ENCODE data around the gene AHI1.

Gene AHI1

DNA sequence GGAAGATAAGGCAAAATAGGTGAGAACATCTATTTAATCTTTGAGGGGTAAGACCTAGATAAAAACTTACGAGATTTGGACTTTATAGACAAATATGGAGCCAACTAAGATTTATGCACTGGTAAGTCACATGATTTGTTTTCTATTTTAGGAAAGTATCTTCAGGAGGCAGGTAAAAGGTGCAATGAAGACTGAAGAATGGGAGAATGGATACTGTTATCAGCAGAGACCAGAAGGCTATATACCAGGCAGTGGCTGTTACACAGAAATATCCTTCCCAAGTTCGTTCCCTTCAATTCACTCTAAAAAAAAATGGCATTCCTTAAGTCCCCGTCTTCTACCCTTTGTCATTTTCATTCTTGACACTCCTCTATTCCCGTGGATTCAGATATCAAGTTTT lies 192.7 kb downstream of the AHI1 start:
- DNase-seq (ENCODE audit: low read depth in 2 of 3, low spot score in 1 of 3), result no peak

DNA sequence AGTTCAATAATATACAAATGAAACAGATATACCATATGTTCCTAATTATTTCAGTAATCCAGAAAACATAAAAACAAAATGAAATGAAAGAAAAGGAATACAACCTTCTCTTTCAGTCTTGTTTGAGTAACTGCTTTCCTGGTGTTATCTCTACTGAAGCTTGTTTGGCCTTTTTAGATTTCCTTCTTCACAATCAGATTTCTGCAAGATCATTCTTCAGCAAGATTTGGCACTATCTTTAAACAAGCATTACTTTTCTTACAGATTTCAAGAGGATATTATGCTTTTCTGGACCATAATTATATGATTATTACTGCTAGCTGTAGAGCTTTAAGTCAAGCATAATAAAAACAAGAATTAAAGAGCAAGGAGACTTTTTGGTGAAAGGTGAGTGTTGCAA lies 196.2 kb downstream of the AHI1 start:
- no peak for DNase-seq (ENCODE audit: low read depth in 2 of 3, low spot score in 1 of 3)

GRCh38 chr6:135300576-135300975 lies 197.0 kb downstream of the AHI1 start:
- DNase-seq (ENCODE audit: low read depth in 2 of 3, low spot score in 1 of 3), result no peak

GRCh38 chr6:135299256-135299655 lies 198.3 kb downstream of the AHI1 start:
- DNase-seq (ENCODE audit: low read depth in 2 of 3, low spot score in 1 of 3), result no peak

DNA sequence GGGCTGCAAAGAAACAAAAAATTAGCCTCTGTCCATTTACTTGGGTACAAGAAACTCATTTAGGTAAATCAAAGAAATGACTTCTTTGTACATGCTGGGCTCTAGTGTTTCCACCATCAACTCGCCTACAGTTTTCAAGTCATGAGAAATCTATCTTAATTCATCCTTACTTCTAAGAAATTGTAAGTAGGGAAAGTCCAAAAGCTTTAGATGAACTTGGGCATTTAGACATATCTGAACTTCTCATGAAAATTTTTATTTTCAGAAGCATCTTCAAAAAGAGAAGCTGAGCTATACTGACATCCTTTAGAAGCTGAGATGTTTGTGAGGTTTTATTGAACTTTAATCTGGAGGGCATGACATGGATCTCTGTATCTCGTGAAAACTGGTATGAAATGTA lies 199.1 kb downstream of the AHI1 start:
- DNase-seq (ENCODE audit: low read depth in 2 of 3, low spot score in 1 of 3), result no peak

DNA sequence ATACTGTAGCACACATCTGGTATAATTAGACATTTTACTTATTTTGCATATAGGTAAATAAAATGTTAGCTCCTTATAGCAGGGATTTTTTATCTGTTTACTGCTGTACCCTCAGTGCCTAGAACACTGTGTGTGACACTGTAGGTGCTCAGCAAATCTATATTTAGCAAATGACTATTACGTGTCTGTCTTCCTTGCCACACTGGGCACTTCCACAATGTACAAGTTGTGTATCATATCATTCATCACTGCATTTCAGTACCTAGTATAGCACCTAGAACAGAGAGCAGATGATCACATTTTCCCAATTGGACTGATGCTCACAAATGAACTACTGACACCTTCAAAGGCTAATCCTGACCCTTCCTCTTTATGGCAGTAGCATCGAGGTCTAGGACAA lies 200.8 kb downstream of the AHI1 start:
- no peak for DNase-seq (ENCODE audit: low read depth in 2 of 3, low spot score in 1 of 3)

DNA sequence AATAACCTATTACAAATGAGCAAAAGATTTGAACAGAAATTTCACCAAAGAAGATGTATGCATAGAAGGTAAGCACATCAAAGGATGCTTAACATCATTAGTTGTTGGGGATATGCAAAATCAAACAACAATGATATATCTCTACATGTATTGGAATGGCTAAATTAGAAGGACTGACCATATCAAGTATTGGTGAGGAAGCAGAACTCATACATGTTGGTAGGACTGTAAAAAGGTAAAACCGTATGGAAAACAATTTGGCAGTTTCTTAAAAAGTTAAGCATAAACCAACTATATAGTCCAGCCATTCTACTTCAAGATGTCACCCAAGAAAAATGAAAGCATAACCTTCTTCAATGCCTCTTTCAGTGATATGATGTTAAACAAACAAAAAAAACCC lies 202.5 kb downstream of the AHI1 start:
- no peak for DNase-seq (ENCODE audit: low read depth in 2 of 3, low spot score in 1 of 3)

DNA sequence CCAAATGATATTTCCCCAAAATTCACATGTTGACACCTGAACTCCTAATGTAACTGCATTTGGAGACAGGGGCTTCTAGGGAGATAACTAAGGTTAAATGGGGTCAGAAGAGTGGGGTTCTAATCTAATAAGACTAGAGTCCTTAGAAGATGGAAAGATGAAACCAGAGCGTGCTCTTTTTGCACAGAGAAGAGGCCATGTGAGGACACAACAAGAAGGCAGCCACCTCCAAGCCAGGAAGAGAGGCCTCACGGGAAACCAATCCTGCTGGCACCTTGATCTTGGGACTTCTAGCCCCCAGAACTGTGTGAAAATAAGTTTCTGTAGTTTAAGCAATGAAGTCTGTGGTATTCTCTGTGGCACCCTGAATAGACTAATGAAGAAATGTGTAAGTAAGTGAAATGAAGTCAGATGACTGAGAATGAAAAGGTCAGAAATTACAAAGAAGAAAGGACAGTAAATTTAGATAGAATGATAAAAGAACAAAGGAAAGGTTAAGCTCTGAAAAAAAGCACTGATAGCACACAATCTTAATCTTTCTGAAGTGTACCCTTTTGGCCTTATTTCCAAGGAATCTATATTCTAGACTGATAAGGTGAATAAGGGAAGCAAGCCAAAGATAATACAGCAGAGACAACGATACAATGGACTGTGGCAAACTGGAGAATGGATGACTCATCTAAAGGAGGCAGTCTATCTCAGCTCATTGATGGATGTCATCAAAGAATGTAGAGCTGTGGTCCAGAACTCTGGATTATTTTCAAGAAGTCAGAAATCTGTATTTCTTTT lies 206.1 kb downstream of the AHI1 start:
- DNase-seq (ENCODE audit: low read depth in 2 of 3, low spot score in 1 of 3), result no peak

- no peak for DNase-seq (ENCODE audit: low read depth in 2 of 3, low spot score in 1 of 3)
Measured at GRCh38 chr6:135289816-135290215, 207.7 kb downstream of the AHI1 start.

GRCh38 chr6:135286962-135287538 lies 210.5 kb downstream of the AHI1 start:
- DNase-seq (ENCODE audit: low read depth in 2 of 3, low spot score in 1 of 3), result no peak

DNA sequence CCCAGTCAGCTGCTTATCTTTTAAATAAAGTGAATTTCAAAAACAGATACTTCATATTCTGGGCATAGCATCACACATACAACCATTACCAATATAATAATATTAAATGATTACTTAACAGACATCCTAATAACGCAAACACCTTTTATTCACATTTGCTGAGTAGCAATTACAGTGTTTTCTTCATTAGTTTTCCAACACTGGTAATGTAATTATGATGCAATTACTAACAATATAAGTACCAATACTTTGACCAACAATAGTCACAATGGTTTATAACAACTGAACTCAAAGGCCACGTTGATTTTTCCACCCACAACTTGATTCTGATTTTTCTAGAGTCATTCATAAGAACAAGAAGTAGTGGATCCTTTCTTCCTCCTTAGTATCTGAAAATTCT lies 212.4 kb downstream of the AHI1 start:
- no peak for DNase-seq (ENCODE audit: low read depth in 2 of 3, low spot score in 1 of 3)

DNA sequence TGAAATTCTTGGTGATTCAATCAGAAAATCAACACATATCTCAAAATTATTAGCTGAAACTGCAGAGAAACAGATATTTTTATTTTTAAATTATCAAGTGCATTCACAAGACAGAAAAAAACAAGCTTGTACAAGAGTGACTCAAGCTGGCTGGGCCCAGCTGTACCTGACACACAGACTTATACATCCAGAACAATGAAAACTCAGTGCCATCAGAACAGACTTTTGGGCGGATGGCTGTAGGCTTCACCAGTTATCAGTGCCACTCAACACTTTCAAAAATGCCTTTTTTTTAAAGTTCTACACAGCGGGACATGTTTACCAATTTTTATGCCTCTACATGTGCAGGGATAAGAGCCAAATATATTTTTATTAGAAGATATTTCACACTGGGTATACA lies 213.6 kb downstream of the AHI1 start:
- no peak for DNase-seq (ENCODE audit: low read depth in 2 of 3, low spot score in 1 of 3)

DNA sequence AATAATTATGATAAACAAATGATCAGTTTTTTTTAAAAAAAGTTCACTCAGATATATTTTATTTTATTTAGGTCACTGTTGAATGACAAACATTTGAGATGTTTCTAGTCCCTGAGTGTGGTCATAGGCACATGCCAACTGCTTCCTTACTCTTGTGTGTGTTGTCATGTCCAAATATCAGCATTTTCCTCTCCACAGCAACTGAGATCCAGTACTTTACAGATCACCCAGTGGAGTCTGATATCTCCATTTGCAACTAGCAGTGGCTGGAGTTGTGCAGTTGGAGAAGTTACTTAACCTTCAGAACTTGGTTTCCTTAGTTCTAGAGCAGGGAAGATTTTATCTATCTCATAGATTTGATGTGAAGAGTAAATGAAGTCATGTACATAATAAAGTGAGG lies 215.1 kb downstream of the AHI1 start:
- DNase-seq (ENCODE audit: low read depth in 2 of 3, low spot score in 1 of 3), result no peak

GRCh38 chr6:135281964-135282363 lies 215.6 kb downstream of the AHI1 start:
- no peak for DNase-seq (ENCODE audit: low read depth in 2 of 3, low spot score in 1 of 3)

GRCh38 chr6:135281227-135281626 lies 216.3 kb downstream of the AHI1 start:
- no peak for DNase-seq (ENCODE audit: low read depth in 2 of 3, low spot score in 1 of 3)

DNA sequence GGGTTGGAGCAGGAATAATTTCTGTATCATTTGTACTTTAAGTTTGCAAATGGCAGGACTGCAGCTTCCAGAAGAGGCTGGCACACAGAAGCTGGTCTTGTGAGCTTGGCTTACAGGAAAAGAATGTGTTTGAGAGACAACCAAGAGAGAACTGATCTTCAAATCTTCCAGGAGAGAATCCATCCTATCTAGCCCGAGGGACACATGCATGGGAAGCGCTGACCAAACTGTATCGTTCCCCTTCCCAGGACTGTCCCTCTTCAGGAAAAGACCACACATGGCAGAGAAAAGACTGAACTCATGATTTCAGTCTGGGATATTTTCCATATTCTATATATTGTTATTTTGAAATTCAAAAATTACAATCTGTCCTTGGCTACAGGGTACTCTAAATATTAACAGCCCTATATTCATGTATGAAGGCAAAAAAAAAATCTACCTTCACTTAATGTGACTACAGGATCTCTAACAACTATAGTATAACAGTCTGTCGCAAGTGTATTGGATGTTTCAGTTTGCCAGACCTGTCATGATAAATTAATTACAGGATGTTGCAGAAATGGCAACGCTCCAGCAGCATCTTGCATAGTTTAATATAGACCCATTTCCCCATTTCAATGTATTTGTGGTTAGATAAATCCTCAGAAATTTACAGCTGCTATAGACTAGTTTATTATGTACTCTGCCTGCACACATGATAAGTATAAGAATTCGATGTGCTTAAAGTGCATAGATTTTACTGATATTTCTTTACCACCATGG lies 217.0 kb downstream of the AHI1 start:
- DNase-seq (ENCODE audit: low read depth in 2 of 3, low spot score in 1 of 3), result no peak

GRCh38 chr6:135277422-135277821 lies 220.1 kb downstream of the AHI1 start:
- DNase-seq (ENCODE audit: low read depth in 2 of 3, low spot score in 1 of 3), result no peak

GRCh38 chr6:135274561-135275293 lies 222.8 kb downstream of the AHI1 start:
- no peak for DNase-seq (ENCODE audit: low read depth in 2 of 3, low spot score in 1 of 3)

GRCh38 chr6:135271626-135272025 lies 225.9 kb downstream of the AHI1 start:
- no peak for DNase-seq (ENCODE audit: low read depth in 2 of 3, low spot score in 1 of 3)

GRCh38 chr6:135270676-135271536 lies 226.6 kb downstream of the AHI1 start:
- no peak for DNase-seq (ENCODE audit: low read depth in 2 of 3, low spot score in 1 of 3)

DNA sequence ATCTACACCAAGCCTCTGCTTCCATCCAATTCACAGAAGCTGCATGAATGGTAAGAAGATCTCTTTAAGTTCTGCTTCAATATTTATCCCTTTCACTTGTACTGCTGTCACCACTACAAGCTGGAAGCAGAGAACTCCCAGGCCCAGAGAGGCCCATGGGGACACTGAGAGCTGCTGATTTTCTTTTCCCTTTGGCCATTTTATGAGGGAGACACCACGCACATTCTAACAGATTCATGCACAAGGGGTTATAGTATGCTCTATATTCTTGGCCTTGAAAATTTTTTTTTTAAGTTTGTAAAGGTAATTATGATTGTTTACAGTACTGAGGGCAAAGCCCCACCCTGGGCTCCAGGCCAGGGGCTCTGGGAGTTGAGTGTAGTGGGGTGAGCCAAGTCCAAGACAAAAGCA lies 228.1 kb downstream of the AHI1 start:
- DNase-seq (ENCODE audit: low read depth in 2 of 3, low spot score in 1 of 3), result no peak

Data from stimulated activated CD4-positive, alpha-beta T cell treated with anti-CD3 and anti-CD28 coated beads, Interleukin-12 subunit alpha, Interleukin-12 subunit beta, amount 100 ng/mL, for 48 hours (primary cell).